SK-N-DZ (cell line): ENCODE data around the gene NUDT11. TPM values are rescaled to one million over a fixed set of nuclear protein-coding genes. Genes with fewer than 3 reads are reported as not detected.
A peak's percentile ranks its signal among the peaks of the same experiment; 100 is the strongest.
"Not testable (repeated sequence)": the region's sequence is repeated elsewhere in the genome, so short reads cannot be mapped to it uniquely, and the experiment has no call there.

Experiments used
- DNase-seq: peaks from one replicate; pipeline ENCODE4 v3.0.0-alpha.2; 2015; ENCODE audit warnings: low spot score
- polyA plus RNA-seq, 2 experiments: library from polyadenylated mRNA; depleted of rRNA; stranded (reverse); fragments of >200 nt; gene quantifications; 2 replicates each; pipeline ENCODE4 v1.2.3, GENCODE V29; 2014

NUDT11 gene
- polyA plus RNA-seq (2014; cell fraction: cytosol; rRNA removed), result 73.2 and 73.7 TPM in 2 replicates
- 33.4 and 34.2 TPM in 2 replicates for polyA plus RNA-seq (2014; cell fraction: nucleus; rRNA removed)

DNA sequence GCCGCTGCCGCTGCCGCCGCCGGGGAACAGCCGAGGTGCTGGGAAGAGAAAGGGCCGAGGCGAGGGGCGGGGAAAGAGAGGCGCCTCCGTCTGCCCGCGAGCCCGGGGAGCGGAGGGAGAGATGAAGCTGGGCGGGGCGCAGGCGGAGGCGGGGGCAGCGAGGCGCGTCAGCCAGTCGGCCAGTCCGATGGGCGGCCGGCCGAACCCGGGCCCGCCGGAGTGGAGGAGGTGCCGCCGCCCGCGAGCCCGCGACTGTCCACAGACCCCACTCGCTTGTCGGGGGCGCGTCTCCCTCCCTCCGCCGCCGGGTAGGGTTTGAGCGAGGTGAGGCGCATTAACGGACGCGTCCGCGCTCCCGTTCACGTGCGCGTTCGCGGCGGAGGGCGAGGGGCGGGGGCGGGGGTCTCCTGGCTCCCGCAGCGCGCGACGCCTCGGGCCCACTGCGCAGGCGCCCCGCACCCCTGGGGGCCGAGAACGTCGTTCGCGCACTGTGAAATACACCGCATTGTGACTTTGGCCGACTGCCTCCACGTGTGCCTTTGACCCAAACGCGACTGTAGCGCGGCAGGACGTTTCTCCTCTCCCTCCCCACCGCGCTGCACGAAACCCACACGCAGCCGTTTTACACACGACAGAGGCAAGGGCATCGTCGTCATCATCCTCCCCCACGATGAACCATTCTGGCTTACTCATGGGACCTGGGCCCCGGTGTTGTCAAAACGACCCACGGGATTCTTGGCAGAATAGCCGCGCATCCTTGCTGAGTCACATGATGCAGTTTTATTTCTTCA, at the start of gene NUDT11:
Gene NUDT11, minus strand, starts transcription at position 92 of the 791 bp plus-strand sequence. CDS start 148 bp downstream, outside the sequence.
- peak; percentile 83 for DNase-seq

DNA sequence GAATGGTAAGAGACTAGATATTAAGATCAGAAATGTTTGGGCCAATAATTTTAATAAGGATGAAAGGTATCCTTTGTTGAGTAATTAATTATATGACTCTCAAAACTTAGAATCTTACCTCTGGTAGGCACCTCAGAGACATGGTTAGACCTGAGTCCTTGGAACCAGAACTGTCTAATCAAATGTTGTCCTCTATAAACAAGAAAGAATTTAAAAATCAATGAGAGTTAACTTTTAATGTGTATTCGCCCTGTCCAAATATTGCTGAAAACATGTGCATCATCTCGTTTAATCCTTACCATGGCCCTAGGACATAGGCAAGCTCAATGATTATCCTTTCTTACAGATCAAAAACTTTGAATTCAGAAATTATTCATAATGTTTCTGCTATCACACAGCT, 24.0 kb upstream of the NUDT11 start:
- no peak for DNase-seq

DNA sequence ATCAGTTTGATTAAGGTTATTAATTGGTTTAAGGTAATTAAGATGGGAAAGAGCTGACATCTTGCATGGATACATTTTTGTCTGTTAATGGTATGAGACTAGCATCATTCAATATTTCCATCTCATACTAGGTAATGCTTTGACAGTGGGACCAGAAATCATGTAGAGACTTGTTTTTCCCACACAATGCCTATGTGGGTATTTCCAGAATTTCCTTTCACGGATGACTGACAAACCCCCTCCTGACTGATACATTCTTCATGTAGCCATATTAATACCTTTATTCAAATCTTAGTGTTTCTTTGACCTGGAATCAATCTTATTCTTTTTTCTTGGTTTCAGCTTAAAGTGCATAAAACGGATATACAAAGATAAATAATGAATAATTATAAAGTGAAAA, 22.7 kb upstream of the NUDT11 start:
- DNase-seq, result not testable (repeated sequence)

DNA sequence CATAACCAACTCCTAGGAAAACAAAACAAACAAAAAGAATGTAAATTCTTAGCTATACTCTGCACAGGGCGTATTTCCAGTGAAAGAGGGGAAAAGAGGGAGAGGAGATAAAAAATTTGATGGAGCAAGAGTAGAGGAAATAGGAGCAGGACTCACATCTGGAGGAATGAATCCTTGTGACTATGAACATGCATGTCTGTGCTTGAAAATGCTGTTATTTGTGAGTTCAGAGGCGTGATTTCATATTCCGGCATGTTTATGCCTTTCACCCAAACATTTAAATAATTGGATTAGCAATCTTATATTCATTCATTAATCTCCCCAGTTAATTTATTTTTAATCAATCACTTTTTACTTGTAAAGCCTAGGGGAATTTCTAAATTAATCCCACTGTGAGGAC, 11.2 kb upstream of the NUDT11 start:
- DNase-seq, result no peak

DNA sequence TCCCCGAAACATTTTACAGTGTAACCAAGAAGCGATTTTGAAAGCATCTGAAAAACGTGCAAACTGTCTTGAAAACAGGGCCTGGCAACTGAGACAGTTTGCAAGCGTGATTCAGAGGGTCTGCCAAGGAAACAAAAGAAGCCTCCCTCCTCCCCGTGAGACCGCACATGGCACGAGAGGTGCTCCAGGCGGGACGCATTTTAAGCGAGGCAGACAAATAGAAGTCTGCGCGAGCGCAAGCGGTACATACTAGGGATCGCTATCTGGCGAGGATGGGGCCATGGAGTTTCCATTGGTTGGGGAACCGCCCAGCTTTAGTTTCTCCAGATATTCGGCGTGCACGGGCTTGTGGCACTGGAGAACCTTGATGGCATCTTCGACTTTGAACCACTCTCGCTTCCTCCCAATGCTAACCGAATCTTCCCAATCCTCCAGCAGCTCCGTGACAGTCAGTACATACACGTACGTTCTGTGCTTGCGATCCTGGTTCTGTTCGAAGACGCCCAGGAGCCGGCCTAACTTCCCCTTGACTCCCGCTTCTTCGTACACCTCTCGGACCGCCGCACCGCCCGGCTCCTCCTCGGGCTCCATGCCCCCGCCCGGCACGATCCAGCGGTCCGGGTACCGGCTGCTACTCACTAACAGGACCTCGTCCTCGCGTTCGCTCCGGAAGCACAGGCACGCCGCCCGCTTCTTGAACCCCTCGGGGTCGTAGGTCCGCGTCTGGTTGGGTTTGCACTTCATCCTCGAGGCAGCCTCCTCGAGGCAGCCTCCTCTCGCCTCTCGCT, 497 bp downstream of the NUDT11 start:
- DNase-seq, result peak; percentile 30

DNA sequence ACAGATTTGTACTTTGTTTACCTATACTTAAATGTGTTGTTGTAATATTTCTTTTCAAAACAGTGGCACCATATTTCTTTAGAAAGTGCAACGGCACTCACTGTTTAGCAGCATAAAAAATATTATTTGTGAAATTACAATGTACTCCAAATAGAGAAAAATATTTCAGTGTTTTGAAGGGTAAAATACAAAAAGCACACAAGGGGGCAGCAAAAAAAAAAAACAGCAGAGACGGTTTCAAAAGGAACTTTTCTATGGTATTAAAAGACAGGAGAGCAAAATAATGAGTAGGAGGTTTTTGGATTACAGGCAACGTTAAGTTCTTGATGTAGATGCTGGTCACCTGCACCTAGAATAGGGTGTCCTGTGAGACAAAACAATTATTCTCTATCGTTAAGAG, 2.0 kb downstream of the NUDT11 start:
- no peak for DNase-seq

DNA sequence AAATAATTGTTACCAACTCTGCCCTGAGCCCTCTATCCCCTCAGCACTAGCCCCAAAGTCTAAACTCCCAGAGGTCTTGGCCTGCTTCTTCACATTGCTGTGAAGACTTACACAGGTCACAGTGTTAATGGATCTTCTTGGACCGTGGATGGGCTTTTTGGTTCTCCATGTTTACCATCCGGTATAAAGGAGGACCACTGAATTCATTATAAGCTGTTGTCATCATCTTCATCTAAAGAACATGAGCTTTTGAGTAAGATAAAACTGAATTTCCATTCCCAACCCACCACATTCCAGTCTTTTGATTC, 8.5 kb downstream of the NUDT11 start:
- DNase-seq, result no peak

DNA sequence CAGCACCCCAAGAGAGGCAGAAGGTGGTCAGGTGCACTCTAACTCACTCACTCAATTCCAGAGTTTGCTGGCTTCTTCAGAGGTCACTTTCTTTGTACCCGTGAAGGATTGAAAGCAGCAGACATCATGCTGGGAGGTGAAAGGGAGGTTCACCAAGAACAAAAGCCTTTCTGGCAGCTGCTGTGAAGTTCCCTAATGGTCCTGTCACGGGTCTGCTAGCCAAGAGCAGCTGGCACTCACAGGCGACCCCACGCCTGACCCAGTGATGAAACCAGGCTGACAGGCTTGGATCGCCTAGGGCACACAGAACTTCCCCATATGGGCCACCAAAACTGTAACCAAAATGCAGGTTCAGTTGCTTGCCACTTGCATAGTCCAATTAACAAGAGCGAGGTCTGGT, 11.8 kb downstream of the NUDT11 start:
- DNase-seq, result no peak

DNA sequence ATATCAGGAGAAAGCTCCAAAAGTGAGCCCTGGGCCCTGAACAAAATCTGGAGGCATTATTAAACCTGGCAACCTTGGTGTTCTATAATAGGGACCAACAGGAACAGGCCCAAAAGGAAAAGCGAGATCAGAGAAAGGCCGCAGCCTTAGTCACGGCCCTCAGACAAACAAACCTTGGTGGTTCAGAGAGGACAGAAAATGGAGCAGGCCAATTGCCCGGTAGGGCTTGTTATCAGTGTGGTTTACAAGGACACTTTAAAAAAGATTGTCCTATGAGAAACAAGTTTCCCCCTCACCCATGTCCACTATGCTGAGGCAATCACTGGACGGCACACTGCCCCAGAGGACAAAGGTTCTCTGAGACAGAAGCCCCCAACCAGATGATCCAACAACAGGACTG, 14.0 kb downstream of the NUDT11 start:
- not testable (repeated sequence) for DNase-seq

DNA sequence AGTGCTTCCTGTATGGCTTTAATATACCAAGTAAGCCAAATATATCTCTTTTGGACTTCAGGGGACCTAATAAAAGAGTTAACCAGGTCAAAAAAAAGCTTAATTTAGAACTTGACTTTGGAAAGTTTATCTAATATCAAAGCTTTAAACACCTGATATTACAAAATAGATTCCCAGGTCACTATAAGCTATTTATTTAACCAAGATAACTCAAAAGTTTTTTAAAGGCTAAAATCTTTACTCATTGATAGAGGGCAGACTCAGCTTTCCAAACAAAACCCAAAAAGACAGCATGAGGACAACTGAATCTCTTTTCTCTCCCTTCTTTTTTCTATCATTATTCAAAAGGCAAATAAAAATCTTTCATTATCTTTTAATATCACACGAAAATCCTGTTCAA, 19.5 kb downstream of the NUDT11 start:
- DNase-seq, result no peak

DNA sequence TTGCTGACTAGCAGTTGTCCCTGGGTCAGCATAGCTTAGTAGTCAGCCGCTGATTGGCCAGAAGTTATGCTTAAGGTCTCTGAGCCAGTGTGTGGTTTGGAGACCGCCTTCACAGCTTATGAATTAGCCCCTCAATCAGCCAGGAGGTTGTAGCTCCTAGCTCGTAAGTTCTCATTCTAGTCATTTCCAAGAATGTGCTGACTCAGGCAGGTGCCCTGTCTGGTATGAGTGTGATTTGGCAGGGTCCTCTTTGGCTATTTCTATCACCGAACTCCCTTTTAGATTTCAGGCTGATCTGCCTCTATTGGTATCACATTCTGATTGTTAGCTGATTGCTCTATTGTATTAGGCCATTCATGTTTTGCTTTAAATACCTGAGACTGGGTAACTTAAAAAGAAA, 33.1 kb downstream of the NUDT11 start:
- DNase-seq, result no peak

DNA sequence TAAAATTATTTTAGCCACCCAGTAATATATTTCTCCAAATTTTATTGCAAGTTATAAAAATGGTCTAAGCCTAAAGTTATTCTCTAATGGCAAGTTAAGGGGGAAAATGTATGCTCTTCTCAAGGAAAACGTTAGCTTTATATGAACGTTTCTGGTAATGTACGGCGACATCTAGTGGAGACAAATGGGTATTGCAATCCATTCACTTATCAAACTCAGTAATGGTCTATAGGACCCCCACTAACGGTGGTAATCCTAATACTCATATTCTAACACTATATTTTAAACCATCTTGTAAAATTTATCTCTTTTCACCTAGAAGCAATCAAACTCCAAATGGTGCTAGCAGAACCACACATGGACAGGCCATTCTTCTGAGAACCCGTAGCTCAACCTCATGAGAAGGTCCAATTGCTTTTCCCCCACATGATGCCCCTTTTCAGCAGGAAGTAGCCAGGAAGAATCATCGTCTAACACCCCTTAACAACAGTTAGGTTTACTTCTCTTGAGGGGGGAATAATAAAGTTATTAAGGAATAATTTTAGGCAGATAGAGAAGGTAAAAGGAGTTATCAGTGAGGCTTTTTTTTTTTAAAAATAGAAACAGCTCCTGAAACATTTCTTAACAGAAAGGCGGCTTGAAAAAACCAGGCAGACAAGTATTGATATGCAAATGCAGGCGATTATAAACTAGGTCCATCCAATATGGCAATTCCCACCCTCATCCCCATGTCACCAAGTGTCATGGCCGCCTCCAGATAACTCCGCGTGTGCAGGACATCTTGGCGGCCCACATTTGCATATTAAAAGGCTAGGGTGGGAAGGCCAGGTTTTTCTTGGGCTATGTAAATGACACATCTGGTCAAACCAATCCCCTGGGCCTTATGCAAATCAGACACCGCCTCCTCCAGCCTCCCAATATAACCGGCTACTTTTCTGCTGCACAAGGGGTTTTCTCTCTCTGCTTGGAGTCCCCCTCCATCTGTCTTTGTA, 35.0 kb downstream of the NUDT11 start:
- peak; percentile 47 for DNase-seq

DNA sequence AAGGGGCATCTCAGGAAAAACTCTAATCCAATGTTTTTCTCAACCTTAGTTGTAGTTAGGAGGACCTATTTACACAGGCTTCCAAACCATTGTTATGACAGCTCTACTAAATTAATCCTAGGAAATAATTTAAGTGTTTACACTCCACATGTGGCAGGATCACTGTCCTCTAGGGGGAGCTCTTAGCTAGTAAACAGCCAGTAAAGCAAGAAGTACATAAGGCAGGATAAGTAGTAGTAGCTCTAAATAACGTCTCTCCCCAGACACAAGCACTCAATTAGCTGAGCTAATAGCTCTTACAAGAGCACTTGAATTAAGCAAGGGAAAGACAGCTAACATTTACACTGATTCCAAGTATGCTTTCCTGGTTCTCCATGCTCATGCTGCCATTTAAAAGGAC, 37.3 kb downstream of the NUDT11 start:
- DNase-seq, result peak; percentile 5

DNA sequence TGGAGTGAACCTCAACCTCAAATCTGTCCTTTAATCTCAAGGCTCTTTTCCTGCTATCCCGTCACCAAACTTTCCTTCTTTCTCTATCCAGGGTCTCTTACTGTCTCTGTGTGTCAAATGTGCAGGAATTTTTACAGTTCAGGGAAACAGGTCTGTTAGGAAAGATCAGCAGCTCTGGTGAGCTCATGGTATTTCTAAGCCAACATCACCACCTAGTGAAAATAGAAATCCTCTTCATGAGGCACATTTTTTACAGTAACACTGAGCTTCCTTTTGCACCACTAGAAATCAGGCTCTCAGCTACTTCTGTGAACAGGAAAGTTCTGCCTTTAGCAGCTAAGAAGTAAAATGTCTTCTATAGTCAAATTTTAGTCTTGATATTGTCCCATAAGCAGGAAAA, 39.6 kb downstream of the NUDT11 start:
- no peak for DNase-seq

DNA sequence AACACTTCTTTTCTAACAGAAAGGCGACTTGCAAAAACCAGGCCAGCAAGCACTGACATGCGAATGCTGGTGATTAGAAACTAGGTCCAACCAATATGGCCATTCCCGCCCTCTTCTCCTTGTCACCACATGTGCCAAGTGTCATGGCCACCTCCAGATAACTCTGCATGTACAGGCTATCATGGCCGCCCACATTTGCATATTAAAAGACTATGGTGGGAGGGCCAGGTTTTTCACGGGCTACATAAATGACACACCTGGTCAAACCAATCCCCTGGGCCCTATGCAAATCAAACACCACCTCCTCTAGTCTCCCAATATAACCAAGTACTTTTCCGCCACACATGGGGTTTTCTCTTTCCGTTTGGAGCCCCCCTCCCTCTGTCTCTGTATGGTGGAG, 40.1 kb downstream of the NUDT11 start:
- DNase-seq, result no peak

DNA sequence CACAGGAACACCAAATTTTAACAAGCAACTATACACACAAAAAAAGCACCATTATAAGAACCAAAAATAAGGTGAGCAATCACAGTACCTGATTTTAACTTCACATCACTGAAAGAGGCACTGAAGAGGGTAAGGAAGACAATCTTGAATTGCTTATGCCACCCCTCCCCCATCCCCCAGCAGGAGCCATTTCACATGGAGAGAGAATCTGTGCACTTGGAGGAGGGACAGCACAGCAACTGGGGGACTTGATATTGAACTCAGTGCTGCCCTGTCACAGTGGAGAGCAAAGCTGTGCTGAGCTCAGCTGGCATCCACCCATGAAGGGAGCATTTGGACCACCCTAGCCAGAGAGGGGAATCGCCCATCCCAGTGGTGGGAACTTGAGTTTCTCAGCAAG, 56.0 kb downstream of the NUDT11 start:
- no peak for DNase-seq
